ENCODE measurements around the gene OBP2A.
"Not testable (repeated sequence)": the region's sequence is repeated elsewhere in the genome, so short reads cannot be mapped to it uniquely, and the experiment has no call there.

OBP2A gene

DNA sequence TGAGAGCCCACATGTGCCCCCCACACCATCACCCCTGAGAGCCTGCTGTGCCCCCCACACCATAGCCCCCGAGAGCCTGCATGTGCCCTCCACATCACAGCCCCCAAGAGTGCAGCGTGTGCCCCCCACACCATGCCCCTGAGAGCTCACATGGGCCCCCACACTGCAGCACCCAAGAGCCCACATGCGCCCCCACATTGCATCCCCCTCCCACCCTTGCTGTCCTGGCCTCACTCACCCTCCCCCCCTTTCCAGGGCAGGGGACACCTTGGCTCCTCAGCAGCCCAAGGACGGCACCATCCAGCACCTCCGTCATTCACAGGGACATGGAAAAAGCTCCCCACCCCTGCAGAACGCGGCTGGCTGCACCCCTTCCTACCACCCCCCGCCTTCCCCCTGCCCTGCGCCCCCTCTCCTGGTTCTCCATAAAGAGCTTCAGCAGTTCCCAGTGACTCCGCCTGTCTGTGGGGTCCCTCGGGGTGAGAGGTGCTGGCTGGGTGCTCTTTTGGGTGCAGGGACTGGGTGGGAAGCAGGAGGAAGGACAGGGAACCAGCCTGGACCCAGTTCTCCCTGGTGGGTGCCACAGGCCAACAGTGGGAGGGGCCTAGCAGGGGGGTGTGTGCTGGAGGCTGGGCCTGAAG is 19.7 kb upstream of the OBP2A start:
- no peak for DNase-seq (ENCODE audit: low read depth, low spot score)

GRCh38 chr9:135526730-135527571 is 19.0 kb upstream of the OBP2A start:
- DNase-seq (ENCODE audit: low read depth, low spot score) = no peak

GRCh38 chr9:135528842-135529435 is 17.0 kb upstream of the OBP2A start:
- not testable (repeated sequence) for DNase-seq (ENCODE audit: low read depth, low spot score)

GRCh38 chr9:135530146-135530545 is 15.8 kb upstream of the OBP2A start:
- no peak for DNase-seq (ENCODE audit: low read depth, low spot score)

DNA sequence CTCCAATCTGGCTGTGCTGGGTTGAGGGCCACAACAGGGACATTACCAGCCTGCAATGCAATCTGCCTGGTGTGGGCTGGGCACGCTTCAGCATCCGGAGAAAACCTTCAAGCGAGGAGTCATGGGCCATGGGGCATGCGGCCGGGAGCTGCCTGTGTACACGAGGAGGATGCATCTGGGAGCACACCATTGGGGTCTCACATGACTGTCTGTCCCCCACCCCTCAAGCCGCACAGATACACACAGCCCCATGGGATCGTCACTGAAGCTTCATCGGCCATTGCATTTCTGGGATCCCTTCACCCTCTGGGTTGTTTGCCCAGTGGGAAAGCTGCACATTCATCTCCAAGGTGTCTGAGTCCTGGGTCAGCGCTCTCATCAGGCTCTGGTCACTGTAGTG is 14.8 kb upstream of the OBP2A start:
- DNase-seq (ENCODE audit: low read depth, low spot score) = no peak

GRCh38 chr9:135533113-135533512 is 12.8 kb upstream of the OBP2A start:
- no peak for DNase-seq (ENCODE audit: low read depth, low spot score)

- DNase-seq (ENCODE audit: low read depth, low spot score) = no peak
Observed at GRCh38 chr9:135533674-135534073, 12.3 kb upstream of the OBP2A start.

DNA sequence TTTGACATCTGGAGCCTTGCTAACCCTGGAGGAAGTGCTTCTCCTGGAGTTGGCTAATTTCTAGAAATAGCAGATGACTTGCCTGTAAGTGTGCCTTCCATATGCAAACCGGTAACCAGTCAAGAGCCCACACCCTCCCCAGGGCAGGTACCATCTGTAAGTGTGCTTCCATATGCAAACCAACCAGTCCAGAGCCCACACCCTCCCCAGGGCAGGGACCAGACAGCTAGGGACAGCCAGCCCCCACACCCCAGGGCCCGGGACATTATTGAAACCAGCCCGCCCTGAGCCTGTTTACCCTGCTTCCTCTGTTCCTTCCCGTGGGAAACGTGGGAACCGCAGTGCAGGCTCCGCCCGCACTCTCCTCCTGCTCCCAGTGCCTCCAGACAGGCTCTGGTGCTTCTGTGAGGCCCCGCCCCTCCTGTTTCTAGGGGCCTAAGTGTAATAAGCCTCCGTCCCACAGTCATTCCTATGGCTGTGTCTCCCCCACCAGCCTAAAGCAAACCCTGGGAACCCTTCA is 11.7 kb upstream of the OBP2A start:
- not testable (repeated sequence) for DNase-seq (ENCODE audit: low read depth, low spot score)

- not testable (repeated sequence) for DNase-seq (ENCODE audit: low read depth, low spot score)
Observed at GRCh38 chr9:135534826-135535225, 11.1 kb upstream of the OBP2A start.

DNA sequence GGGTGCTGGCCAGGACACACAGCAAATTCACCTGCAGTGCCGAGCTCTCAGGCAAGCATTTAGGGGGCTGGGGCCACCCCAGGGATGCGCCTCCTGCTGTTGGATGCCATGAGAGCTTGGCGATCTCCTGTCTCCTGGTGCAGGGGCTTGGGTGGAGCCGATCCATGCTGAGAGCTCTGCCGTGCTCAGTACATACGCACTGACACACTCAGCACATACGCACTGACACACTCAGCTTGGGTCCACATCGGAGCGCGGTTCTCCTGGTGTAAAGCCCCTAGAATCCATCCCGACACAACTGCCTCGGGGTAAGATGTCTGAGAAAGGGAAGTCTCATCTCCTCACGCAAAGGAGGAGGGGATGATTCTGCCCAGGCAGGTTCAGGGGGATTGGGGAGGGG is 10.3 kb upstream of the OBP2A start:
- not testable (repeated sequence) for DNase-seq (ENCODE audit: low read depth, low spot score)

DNA sequence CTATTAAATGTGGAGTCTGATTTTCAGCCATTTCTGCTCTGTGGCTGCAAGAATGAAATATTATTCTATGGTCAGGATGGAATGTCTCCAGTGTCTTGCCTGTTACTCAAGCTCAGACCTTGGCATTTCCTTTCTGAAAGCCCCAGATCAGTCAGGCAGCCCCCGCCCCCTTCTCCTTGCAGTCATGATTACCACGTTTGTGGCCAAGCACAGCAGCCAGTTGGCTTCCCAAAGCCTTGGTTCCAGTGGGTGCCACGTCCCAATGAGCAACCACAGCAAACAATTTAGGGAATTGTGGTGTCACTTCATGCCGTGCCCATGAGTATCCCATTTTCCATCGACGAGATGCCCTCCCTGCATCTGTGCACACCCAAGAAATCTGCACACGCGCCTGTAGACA is 9.7 kb upstream of the OBP2A start:
- no peak for DNase-seq (ENCODE audit: low read depth, low spot score)

GRCh38 chr9:135543262-135543894 is 2.5 kb upstream of the OBP2A start:
- DNase-seq (ENCODE audit: low read depth, low spot score) = not testable (repeated sequence)

- DNase-seq (ENCODE audit: low read depth, low spot score) = no peak
Observed at GRCh38 chr9:135544981-135545635, 818 bp upstream of the OBP2A start.

DNA sequence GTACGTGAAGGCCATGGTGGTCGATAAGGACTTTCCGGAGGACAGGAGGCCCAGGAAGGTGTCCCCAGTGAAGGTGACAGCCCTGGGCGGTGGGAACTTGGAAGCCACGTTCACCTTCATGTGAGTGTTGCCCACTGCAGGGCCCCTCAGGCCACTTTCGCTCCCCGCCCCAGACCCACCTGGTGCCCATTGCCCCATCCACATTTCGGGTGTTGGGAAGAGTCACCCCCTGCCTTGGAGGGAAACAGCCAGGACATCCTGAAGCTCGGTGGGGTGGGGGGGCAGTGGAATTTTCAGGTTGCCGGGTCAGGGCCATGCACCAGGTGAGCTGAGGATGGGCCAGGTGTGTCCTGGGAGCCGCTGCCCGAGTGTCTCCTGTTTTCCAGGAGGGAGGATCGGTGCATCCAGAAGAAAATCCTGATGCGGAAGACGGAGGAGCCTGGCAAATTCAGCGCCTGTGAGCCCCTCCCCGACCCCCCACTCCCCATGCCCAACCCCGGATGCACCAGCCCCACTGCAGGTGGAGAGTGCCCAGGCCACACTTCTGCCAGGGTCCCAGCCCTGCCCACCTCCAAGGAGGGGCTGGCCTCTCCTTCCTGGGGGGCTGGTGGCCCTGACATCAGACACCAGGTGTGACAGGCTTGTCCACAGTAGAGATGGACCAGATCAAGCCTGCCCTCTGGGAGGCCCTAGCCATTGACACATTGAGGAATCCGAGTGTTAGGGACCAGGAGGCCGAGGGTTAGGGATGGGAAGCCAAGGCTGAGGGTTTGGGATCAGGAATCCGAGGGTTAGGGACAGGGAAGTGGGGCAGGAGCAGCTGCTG is 1.1 kb downstream of the OBP2A start:
- DNase-seq (ENCODE audit: low read depth, low spot score) = not testable (repeated sequence)

DNA sequence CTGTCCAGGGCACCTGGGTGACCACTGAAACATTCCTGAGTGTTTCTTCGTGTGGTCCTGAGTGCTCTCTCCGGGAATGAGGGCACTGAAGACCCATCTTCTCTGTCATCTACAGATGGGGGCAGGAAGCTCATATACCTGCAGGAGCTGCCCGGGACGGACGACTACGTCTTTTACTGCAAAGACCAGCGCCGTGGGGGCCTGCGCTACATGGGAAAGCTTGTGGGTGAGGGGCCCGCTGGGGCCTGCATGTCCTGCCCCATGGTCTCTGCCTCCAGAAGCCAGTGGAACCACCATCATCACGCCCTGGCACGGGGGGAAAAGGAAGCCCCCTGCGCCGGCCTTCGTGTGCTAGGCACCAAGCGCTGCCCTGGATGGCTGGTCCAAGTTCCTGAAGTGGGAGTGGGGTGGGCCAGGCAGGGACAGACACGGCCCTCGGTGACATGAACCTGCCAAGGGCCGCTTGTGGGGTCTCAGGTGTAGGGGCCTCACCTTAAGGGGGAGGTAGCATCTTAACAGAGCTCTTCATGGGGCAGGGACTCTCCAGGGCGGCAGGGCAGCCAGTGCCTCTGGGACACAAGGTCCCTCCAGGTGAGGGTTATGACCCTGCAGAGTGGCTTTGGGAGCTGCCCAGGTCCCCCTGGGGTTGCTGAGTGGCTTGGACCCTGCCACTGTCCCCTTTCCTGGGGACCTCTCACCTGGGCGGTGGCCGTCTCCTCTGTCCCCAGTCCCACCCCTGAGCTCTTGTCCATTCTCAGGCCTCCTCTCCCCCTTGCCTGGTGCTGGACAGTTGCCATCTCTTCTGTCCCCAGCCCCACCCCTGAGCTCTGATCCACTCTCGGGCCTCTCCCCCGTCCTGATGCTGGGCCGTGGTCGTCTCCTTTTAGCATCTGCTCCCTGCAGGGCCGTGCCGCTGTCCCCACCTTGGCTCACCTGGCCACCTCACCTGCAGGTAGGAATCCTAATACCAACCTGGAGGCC is 2.1 kb downstream of the OBP2A start:
- DNase-seq (ENCODE audit: low read depth, low spot score) = no peak

- not testable (repeated sequence) for DNase-seq (ENCODE audit: low read depth, low spot score)
Observed at GRCh38 chr9:135549478-135550343, 3.8 kb downstream of the OBP2A start.

- no peak for DNase-seq (ENCODE audit: low read depth, low spot score)
Observed at GRCh38 chr9:135550344-135550918, 4.5 kb downstream of the OBP2A start.

- DNase-seq (ENCODE audit: low read depth, low spot score) = no peak
Observed at GRCh38 chr9:135551031-135551430, 5.1 kb downstream of the OBP2A start.

Measured in smooth muscle cell of the brain vasculature (primary cell).